SJSA1 (cell line): ENCODE results near the gene EXOC4. TPM values are rescaled to one million over a fixed set of nuclear protein-coding genes. Genes with fewer than 3 reads are reported as not detected.

Experiments used
- DNase-seq, 2 experiments: peaks; one replicate each; pipeline ENCODE4 v3.0.0-alpha.2; 2015 to 2020; ENCODE audit warnings: low spot score in 2 of 2, low read depth in 1 of 2
- H3K27ac ChIP-seq: fragments of 250-450 bp; sonication (Bioruptor Pico); 2 replicates; pipeline ENCODE4 v1.5.1; 2020; ENCODE audit warnings: mild to moderate bottlenecking, moderate library complexity
- H3K27me3 ChIP-seq: fragments of 250-450 bp; sonication (Bioruptor Pico); replicated peaks from 2 replicates; pipeline ENCODE4 v1.5.1; 2020; ENCODE audit warnings: mild to moderate bottlenecking, moderate library complexity
- H3K36me3 ChIP-seq: fragments of 250-450 bp; sonication (Bioruptor Pico); 2 replicates; pipeline ENCODE4 v1.5.1; 2020; ENCODE audit warnings: mild to moderate bottlenecking
- H3K4me1 ChIP-seq: fragments of 250-450 bp; sonication (Bioruptor Pico); replicated peaks from 2 replicates; pipeline ENCODE4 v1.6.1; 2021; ENCODE audit warnings: mild to moderate bottlenecking
- H3K4me3 ChIP-seq: fragments of 250-450 bp; sonication (Bioruptor Pico); 2 replicates; pipeline ENCODE4 v1.5.1; 2020; ENCODE audit warnings: mild to moderate bottlenecking
- H3K9me3 ChIP-seq: fragments of 250-450 bp; sonication (Bioruptor Pico); replicated peaks from 2 replicates; pipeline ENCODE4 v1.5.1; 2020; ENCODE audit warnings: mild to moderate bottlenecking
- total RNA-seq: library from RNA; depleted of rRNA; stranded (reverse); fragments of >200 nt; shearing (Covaris generic); gene quantifications from 2 replicates; pipeline ENCODE4 v1.2.3, GENCODE V29; 2014

The EXOC4 gene
- total RNA-seq, 1 experiment from 2014 or later: 38.5 TPM

- no peaks in the 10 kb centered on the region for H3K9me3 ChIP-seq
- H3K36me3 ChIP-seq: no peaks in the 10 kb centered on the region
- H3K27me3 ChIP-seq: no peaks in the 10 kb centered on the region
- no peaks in the 10 kb centered on the region for H3K4me1 ChIP-seq
- no peak for DNase-seq
- H3K4me3 ChIP-seq: no peak overlapping the region
- no peak overlapping the region for H3K27ac ChIP-seq
Observed at GRCh38 chr7:133860628-133861335, 607.9 kb downstream of the EXOC4 start.

GRCh38 chr7:133861876-133862275, 609.0 kb downstream of the EXOC4 start:
- Histone ChIP-seq H3K27me3 (no peaks in the 10 kb centered on the region), H3K4me1 (no peaks in the 10 kb centered on the region), H3K36me3 (no peaks in the 10 kb centered on the region), H3K4me3 (no peak overlapping the region), H3K27ac (no peak overlapping the region), H3K9me3 (no peaks in the 10 kb centered on the region)
- no peak for DNase-seq

GRCh38 chr7:133863362-133864061, 610.6 kb downstream of the EXOC4 start:
- H3K4me3 ChIP-seq: no peak overlapping the region

GRCh38 chr7:133869556-133869955, 616.7 kb downstream of the EXOC4 start:
- no peaks in the 10 kb centered on the region for H3K36me3 ChIP-seq

More at GRCh38 chr7:133863362-133864061, 610.6 kb downstream of the EXOC4 start:
- no peaks in the 10 kb centered on the region for H3K36me3 ChIP-seq
- H3K9me3 ChIP-seq: no peaks in the 10 kb centered on the region
- no peak overlapping the region for H3K27ac ChIP-seq
- no peak for DNase-seq
- no peaks in the 10 kb centered on the region for H3K27me3 ChIP-seq
- no peaks in the 10 kb centered on the region for H3K4me1 ChIP-seq

GRCh38 chr7:133871757-133872156, 618.9 kb downstream of the EXOC4 start:
- H3K4me3 ChIP-seq: no peak overlapping the region
- H3K27me3 ChIP-seq: no peaks in the 10 kb centered on the region
- no peak for DNase-seq
- H3K27ac ChIP-seq: no peak overlapping the region
- H3K9me3 ChIP-seq: no peaks in the 10 kb centered on the region
- no peaks in the 10 kb centered on the region for H3K36me3 ChIP-seq
- H3K4me1 ChIP-seq: 0 out of 2 replicates have a peak, but pooled peaks cover 3% of the 10 kb centered on the region

More at GRCh38 chr7:133869556-133869955, 616.7 kb downstream of the EXOC4 start:
- Histone ChIP-seq H3K27me3 (no peaks in the 10 kb centered on the region), H3K4me1 (0 out of 2 replicates have a peak, but pooled peaks cover 3% of the 10 kb centered on the region), H3K9me3 (no peaks in the 10 kb centered on the region), H3K4me3 (no peak overlapping the region), H3K27ac (no peak overlapping the region)
- no peak for DNase-seq

- H3K9me3 ChIP-seq: no peaks in the 10 kb centered on the region
- no peaks in the 10 kb centered on the region for H3K27me3 ChIP-seq
- no peak overlapping the region for H3K27ac ChIP-seq
- H3K4me3 ChIP-seq: no peak overlapping the region
- H3K36me3 ChIP-seq: no peaks in the 10 kb centered on the region
- 0 out of 2 replicates have a peak, but pooled peaks cover 3% of the 10 kb centered on the region for H3K4me1 ChIP-seq
- no peak for DNase-seq
Observed at GRCh38 chr7:133873187-133873586, 620.3 kb downstream of the EXOC4 start.

GRCh38 chr7:133873631-133874030, 620.8 kb downstream of the EXOC4 start:
- no peaks in the 10 kb centered on the region for H3K27me3 ChIP-seq
- H3K36me3 ChIP-seq: no peaks in the 10 kb centered on the region
- no peaks in the 10 kb centered on the region for H3K9me3 ChIP-seq
- H3K4me3 ChIP-seq: no peak overlapping the region
- H3K4me1 ChIP-seq: 0 out of 2 replicates have a peak, but pooled peaks cover 3% of the 10 kb centered on the region
- no peak overlapping the region for H3K27ac ChIP-seq
- no peak for DNase-seq

- Histone ChIP-seq H3K27me3 (no peaks in the 10 kb centered on the region; the same call in 1 of the 2 replicates), H3K4me3 (no peak overlapping the region), H3K9me3 (no peaks in the 10 kb centered on the region), H3K4me1 (no peaks in the 10 kb centered on the region), H3K36me3 (no peaks in the 10 kb centered on the region), H3K27ac (no peak overlapping the region)
- DNase-seq: no peak
Observed at GRCh38 chr7:133883591-133883990, 630.7 kb downstream of the EXOC4 start.

GRCh38 chr7:133885213-133885612, 632.3 kb downstream of the EXOC4 start:
- H3K27me3 ChIP-seq: no peaks in the 10 kb centered on the region; the same call in 1 of the 2 replicates
- H3K4me1 ChIP-seq: no peaks in the 10 kb centered on the region
- H3K27ac ChIP-seq: no peak overlapping the region
- no peak overlapping the region for H3K4me3 ChIP-seq
- DNase-seq: no peak
- H3K36me3 ChIP-seq: no peaks in the 10 kb centered on the region
- H3K9me3 ChIP-seq: no peaks in the 10 kb centered on the region

GRCh38 chr7:133886086-133886485, 633.2 kb downstream of the EXOC4 start:
- Histone ChIP-seq H3K9me3 (no peaks in the 10 kb centered on the region), H3K27ac (no peak overlapping the region), H3K4me3 (no peak overlapping the region), H3K4me1 (no peaks in the 10 kb centered on the region), H3K27me3 (no peaks in the 10 kb centered on the region; the same call in 1 of the 2 replicates), H3K36me3 (no peaks in the 10 kb centered on the region)
- DNase-seq: no peak

GRCh38 chr7:133886797-133887196, 633.9 kb downstream of the EXOC4 start:
- Histone ChIP-seq H3K4me1 (no peaks in the 10 kb centered on the region), H3K4me3 (no peak overlapping the region), H3K36me3 (no peaks in the 10 kb centered on the region), H3K27ac (no peak overlapping the region), H3K27me3 (no peaks in the 10 kb centered on the region; the same call in 1 of the 2 replicates), H3K9me3 (no peaks in the 10 kb centered on the region)
- DNase-seq: no peak

- Histone ChIP-seq H3K4me1 (no peaks in the 10 kb centered on the region), H3K4me3 (no peak overlapping the region), H3K27ac (no peak overlapping the region), H3K9me3 (no peaks in the 10 kb centered on the region), H3K36me3 (no peaks in the 10 kb centered on the region), H3K27me3 (no peaks in the 10 kb centered on the region; the same call in 1 of the 2 replicates)
- DNase-seq: no peak
Observed at GRCh38 chr7:133887459-133887858, 634.6 kb downstream of the EXOC4 start.

- Histone ChIP-seq H3K36me3 (no peaks in the 10 kb centered on the region), H3K9me3 (no peaks in the 10 kb centered on the region), H3K27me3 (no peaks in the 10 kb centered on the region; the same call in 1 of the 2 replicates), H3K4me1 (no peaks in the 10 kb centered on the region), H3K27ac (no peak overlapping the region), H3K4me3 (no peak overlapping the region)
- DNase-seq: no peak
Observed at GRCh38 chr7:133888061-133888930, 635.4 kb downstream of the EXOC4 start.
